ENCODE measurements around the gene MEGF8. TPM values are rescaled to one million over a fixed set of nuclear protein-coding genes. Genes with fewer than 3 reads are reported as not detected.

MEGF8 gene
- total RNA-seq, 3 donors from 2014 or later (not counting 1 experiment from before 2014, with no cell fraction given) = 8.1 to 11.3 (median 10.5) TPM

DNA sequence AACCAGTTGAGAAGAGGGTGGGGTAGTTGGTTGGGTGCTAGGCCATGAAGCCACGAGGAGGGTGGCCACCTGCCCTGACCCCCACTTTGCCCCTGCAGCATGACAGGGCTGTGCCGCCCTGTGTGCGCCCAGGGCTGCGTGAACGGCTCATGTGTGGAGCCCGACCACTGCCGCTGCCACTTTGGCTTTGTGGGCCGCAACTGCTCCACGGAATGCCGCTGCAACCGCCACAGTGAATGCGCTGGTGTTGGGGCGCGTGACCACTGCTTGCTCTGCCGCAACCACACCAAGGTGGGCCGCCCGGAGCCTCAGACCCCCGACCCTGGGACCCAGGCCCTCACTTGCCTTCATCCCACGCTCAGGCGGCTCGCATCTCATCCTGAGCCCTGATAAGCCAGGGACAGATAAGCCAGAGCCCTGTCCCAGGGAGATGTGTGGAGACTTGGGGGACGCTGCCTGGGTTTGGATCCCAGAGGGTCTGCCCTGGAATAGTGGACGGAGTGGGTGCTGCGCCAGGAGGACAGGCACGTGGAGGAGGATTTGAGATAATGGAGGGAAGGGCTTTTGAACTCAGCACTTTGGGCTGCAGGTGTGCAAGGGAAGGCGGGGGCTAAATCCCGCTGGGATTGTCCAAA lies 44.1 kb downstream of the MEGF8 start:
- WGBS (ENCODE audit: insufficient coverage) = 96% methylated on average over 27 of the region's 27 CpGs
- H3K27ac ChIP-seq (ENCODE audit: low read length) = no peak overlapping the region

DNA sequence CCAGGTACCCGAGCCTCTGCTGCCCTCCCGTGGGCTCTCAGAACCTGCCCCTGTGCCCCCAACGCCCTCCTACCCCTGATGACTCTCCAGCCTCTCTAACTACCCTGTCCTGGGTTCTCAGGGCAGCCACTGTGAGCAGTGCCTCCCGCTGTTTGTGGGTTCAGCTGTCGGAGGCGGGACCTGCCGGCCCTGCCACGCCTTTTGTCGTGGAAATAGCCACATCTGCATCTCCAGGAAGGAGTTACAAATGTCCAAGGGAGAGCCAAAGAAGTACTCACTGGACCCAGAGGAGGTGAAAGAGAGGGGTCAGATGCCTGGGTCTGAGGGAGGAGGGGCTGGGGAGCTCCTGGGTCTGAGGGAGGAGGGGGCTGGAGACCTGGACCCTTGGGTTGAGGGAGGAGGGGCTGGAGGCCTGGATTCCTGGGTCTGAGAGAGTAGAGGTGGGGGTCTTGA lies 44.7 kb downstream of the MEGF8 start:
- TF ChIP-seq, protein P1, sequence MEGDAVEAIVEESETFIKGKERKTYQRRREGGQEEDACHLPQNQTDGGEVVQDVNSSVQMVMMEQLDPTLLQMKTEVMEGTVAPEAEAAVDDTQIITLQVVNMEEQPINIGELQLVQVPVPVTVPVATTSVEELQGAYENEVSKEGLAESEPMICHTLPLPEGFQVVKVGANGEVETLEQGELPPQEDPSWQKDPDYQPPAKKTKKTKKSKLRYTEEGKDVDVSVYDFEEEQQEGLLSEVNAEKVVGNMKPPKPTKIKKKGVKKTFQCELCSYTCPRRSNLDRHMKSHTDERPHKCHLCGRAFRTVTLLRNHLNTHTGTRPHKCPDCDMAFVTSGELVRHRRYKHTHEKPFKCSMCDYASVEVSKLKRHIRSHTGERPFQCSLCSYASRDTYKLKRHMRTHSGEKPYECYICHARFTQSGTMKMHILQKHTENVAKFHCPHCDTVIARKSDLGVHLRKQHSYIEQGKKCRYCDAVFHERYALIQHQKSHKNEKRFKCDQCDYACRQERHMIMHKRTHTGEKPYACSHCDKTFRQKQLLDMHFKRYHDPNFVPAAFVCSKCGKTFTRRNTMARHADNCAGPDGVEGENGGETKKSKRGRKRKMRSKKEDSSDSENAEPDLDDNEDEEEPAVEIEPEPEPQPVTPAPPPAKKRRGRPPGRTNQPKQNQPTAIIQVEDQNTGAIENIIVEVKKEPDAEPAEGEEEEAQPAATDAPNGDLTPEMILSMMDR (IDR thresholded peaks at IDR 0.05) = no peak
- no peak overlapping the region for H3K27ac Mint-ChIP-seq
- no peaks in the 10 kb centered on the region for H3K36me3 Mint-ChIP-seq

More for the DNA sequence above, 44.1 kb downstream of the MEGF8 start:
- no peaks in the 10 kb centered on the region for H3K4me1 Mint-ChIP-seq
- Histone ChIP-seq H3K9me3 (ENCODE audit: control insufficient read depth, insufficient read depth, low read length) (no peaks in the 10 kb centered on the region), H3K4me1 (ENCODE audit: control insufficient read depth, insufficient read depth, low read length) (peaks cover 8% of the 10 kb centered on the region), H3K36me3 (ENCODE audit: control insufficient read depth, insufficient read depth, low read length) (no peaks in the 10 kb centered on the region), H3K4me3 (ENCODE audit: low read length) (no peak overlapping the region), H3K27me3 (ENCODE audit: control insufficient read depth, insufficient read depth, low read length) (no peaks in the 10 kb centered on the region)
- H3K36me3 Mint-ChIP-seq = no peaks in the 10 kb centered on the region
- no peak overlapping the region for H3K27ac Mint-ChIP-seq
- ATAC-seq (no peak), DNase-seq (no peak)
- intact Hi-C loops (cut with micrococcal nuclease) = no loop called here
- TF ChIP-seq, protein P1 (IDR thresholded peaks at IDR 0.05) = no peak
- H3K9me3 Mint-ChIP-seq = no peaks in the 10 kb centered on the region
- no peaks in the 10 kb centered on the region for H3K27me3 Mint-ChIP-seq (ENCODE audit: low read depth in 2 of 2)
- H3K4me3 Mint-ChIP-seq = no peak overlapping the region

DNA sequence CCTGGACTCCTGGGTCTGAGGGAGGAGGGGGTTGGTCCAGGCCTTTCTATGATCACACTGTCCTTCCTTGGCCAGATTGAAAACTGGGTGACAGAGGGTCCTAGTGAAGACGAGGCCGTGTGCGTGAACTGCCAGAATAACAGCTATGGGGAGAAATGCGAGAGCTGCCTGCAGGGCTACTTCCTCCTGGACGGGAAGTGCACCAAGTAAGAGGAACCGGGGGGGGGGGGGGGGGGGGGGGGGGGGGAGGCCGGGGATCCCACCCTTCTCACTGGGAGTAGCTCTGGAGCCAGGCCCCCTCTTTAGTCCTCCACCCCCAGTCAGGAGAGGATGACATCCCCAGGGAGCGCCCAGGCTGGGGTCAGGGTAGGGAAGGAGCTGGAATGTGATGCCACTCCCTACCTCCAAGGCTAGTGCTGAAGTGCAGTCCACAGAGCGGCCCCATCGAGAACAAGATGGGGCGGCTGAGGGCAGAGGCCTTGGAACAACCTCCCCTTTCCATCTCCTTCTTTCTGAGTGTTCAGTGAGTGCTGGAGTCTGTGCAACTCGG lies 45.3 kb downstream of the MEGF8 start:
- intact Hi-C loops (cut with micrococcal nuclease) = no loop called here
- DNase-seq (no peak), ATAC-seq (no peak)
- H3K9me3 ChIP-seq (ENCODE audit: control insufficient read depth, insufficient read depth, low read length) = no peaks in the 10 kb centered on the region
- no peaks in the 10 kb centered on the region for H3K9me3 Mint-ChIP-seq
- peaks cover 8% of the 10 kb centered on the region for H3K4me1 ChIP-seq (ENCODE audit: control insufficient read depth, insufficient read depth, low read length)
- H3K36me3 Mint-ChIP-seq = no peaks in the 10 kb centered on the region
- H3K27ac Mint-ChIP-seq = no peak overlapping the region
- TF ChIP-seq, protein P1 (IDR thresholded peaks at IDR 0.05) = no peak
- H3K36me3 ChIP-seq (ENCODE audit: control insufficient read depth, insufficient read depth, low read length) = no peaks in the 10 kb centered on the region
- no peak overlapping the region for H3K27ac ChIP-seq (ENCODE audit: low read length)
- H3K4me3 Mint-ChIP-seq = no peak overlapping the region
- 91% methylated on average over 8 of the region's 12 CpGs for WGBS (ENCODE audit: insufficient coverage)
- no peak overlapping the region for H3K4me3 ChIP-seq (ENCODE audit: low read length)
- H3K27me3 Mint-ChIP-seq (ENCODE audit: low read depth in 2 of 2) = no peaks in the 10 kb centered on the region
- H3K4me1 Mint-ChIP-seq = no peaks in the 10 kb centered on the region
- H3K27me3 ChIP-seq (ENCODE audit: control insufficient read depth, insufficient read depth, low read length) = no peaks in the 10 kb centered on the region

More for the DNA sequence above, 44.7 kb downstream of the MEGF8 start:
- no peaks in the 10 kb centered on the region for H3K9me3 Mint-ChIP-seq
- H3K27ac ChIP-seq (ENCODE audit: low read length) = no peak overlapping the region
- H3K27me3 ChIP-seq (ENCODE audit: control insufficient read depth, insufficient read depth, low read length) = no peaks in the 10 kb centered on the region
- intact Hi-C loops (cut with micrococcal nuclease) = no loop called here
- no peaks in the 10 kb centered on the region for H3K36me3 ChIP-seq (ENCODE audit: control insufficient read depth, insufficient read depth, low read length)
- H3K4me1 ChIP-seq (ENCODE audit: control insufficient read depth, insufficient read depth, low read length) = peaks cover 8% of the 10 kb centered on the region
- H3K4me3 Mint-ChIP-seq = no peak overlapping the region
- 87% methylated on average over 9 of the region's 9 CpGs for WGBS (ENCODE audit: insufficient coverage)
- DNase-seq = no peak
- H3K27me3 Mint-ChIP-seq (ENCODE audit: low read depth in 2 of 2) = no peaks in the 10 kb centered on the region
- H3K4me3 ChIP-seq (ENCODE audit: low read length) = no peak overlapping the region
- no peaks in the 10 kb centered on the region for H3K9me3 ChIP-seq (ENCODE audit: control insufficient read depth, insufficient read depth, low read length)
- ATAC-seq = no peak
- H3K4me1 Mint-ChIP-seq = no peaks in the 10 kb centered on the region
